MM.1S (cell line): Measurements from ENCODE around the gene DCDC1.

Source experiments
- EZH2 ChIP-seq: fragments of 300-600 bp; sonication (generic); optimal IDR thresholded peaks from 2 replicates; pipeline ENCODE3; 2017; ENCODE audit warnings: low read depth, mild to moderate bottlenecking, antibody characterized with exemption, low read length, mixed read lengths
- EZH2phosphoT487 ChIP-seq: fragments of 300-600 bp; sonication (generic); IDR thresholded peaks from 2 replicates; pipeline ENCODE4 v1.6.1; 2018; ENCODE audit warnings: antibody characterized with exemption, low read length
- TF ChIP-seq, protein P1 (sequence below): fragments of 300-600 bp; sonication (generic); IDR thresholded peaks from 2 replicates; pipeline ENCODE4 v1.5.1; 2016; ENCODE audit warnings: antibody characterized with exemption, low read length, mixed read lengths

DNA sequence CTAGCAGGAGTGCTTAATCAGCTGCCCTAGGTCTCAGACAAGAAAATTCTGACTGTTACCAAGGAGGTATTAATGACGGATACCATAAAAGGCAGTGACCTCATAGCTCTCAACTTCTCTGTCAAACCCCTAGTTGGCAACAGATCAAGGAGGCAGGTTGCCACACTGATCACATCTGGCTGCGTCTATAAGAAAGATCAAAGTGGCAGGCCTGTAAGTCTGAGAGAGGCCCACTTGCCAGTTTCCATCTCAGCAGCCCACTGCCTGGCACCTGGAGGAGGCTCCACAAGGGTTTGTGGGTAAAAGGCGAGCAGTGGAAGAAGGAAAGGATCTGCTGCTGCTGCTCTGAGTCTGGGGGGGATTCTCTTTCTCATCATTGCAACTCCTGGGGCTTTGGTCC lies 543.8 kb downstream of the DCDC1 start:
- TF ChIP-seq, protein P1, sequence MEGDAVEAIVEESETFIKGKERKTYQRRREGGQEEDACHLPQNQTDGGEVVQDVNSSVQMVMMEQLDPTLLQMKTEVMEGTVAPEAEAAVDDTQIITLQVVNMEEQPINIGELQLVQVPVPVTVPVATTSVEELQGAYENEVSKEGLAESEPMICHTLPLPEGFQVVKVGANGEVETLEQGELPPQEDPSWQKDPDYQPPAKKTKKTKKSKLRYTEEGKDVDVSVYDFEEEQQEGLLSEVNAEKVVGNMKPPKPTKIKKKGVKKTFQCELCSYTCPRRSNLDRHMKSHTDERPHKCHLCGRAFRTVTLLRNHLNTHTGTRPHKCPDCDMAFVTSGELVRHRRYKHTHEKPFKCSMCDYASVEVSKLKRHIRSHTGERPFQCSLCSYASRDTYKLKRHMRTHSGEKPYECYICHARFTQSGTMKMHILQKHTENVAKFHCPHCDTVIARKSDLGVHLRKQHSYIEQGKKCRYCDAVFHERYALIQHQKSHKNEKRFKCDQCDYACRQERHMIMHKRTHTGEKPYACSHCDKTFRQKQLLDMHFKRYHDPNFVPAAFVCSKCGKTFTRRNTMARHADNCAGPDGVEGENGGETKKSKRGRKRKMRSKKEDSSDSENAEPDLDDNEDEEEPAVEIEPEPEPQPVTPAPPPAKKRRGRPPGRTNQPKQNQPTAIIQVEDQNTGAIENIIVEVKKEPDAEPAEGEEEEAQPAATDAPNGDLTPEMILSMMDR = no peak
- no peak for TF ChIP-seq EZH2
- no peak for TF ChIP-seq EZH2phosphoT487
